Measurements from ENCODE around the gene MAP3K5.

Gene MAP3K5

DNA sequence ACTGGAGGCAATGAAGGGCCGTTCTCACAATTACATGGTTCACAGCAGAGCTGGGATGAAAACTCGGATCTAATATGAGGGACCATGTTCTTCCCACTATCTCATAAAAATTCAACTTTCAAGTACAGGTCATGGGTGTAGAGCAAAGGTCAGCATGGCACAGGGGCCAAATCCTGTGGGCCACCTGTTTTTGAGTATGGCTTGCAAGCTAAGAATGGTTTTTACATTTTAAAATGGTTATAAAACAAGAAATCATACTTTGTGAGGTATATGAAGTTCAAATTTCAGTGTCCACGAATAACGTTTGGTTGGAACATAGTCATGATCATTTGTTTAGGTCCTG, 4.6 kb downstream of the MAP3K5 start:
- TF ChIP-seq, protein P1, sequence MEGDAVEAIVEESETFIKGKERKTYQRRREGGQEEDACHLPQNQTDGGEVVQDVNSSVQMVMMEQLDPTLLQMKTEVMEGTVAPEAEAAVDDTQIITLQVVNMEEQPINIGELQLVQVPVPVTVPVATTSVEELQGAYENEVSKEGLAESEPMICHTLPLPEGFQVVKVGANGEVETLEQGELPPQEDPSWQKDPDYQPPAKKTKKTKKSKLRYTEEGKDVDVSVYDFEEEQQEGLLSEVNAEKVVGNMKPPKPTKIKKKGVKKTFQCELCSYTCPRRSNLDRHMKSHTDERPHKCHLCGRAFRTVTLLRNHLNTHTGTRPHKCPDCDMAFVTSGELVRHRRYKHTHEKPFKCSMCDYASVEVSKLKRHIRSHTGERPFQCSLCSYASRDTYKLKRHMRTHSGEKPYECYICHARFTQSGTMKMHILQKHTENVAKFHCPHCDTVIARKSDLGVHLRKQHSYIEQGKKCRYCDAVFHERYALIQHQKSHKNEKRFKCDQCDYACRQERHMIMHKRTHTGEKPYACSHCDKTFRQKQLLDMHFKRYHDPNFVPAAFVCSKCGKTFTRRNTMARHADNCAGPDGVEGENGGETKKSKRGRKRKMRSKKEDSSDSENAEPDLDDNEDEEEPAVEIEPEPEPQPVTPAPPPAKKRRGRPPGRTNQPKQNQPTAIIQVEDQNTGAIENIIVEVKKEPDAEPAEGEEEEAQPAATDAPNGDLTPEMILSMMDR (IDR thresholded peaks at IDR 0.05; ENCODE audit: extremely low read depth, insufficient read depth, missing control alignments), result no peak
- DNase-seq (ENCODE audit: low spot score), result no peak
- in situ Hi-C loops (cut with MboI; ENCODE audit: low pct_unique_long_range_greater_than_20kb, low sequenced_read_pairs, unreplicated experiment), result no loop called here

DNA sequence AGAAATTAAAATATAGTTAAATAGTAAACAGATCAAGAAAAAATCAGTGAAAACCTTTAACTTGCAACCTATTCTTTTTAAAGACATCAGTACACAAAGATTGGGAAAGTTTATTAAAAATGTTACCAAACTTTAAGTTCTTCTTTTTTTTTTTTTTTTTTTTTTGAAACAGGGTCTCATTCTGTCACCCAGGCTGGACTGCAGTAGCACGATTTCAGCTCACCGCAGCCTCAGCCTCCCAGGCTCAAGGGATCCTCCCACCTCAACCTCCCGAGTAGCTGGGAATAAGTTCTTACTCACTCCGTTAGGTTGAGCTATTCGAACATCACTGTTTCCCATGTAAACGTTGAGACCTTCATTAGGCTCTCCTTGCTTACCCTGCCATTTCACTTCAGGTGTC, 5.6 kb downstream of the MAP3K5 start:
- in situ Hi-C loops (cut with MboI; ENCODE audit: low pct_unique_long_range_greater_than_20kb, low sequenced_read_pairs, unreplicated experiment), result no loop called here
- no peak for DNase-seq (ENCODE audit: low spot score)
- TF ChIP-seq, protein P1 (IDR thresholded peaks at IDR 0.05; ENCODE audit: extremely low read depth, insufficient read depth, missing control alignments), result no peak

DNA sequence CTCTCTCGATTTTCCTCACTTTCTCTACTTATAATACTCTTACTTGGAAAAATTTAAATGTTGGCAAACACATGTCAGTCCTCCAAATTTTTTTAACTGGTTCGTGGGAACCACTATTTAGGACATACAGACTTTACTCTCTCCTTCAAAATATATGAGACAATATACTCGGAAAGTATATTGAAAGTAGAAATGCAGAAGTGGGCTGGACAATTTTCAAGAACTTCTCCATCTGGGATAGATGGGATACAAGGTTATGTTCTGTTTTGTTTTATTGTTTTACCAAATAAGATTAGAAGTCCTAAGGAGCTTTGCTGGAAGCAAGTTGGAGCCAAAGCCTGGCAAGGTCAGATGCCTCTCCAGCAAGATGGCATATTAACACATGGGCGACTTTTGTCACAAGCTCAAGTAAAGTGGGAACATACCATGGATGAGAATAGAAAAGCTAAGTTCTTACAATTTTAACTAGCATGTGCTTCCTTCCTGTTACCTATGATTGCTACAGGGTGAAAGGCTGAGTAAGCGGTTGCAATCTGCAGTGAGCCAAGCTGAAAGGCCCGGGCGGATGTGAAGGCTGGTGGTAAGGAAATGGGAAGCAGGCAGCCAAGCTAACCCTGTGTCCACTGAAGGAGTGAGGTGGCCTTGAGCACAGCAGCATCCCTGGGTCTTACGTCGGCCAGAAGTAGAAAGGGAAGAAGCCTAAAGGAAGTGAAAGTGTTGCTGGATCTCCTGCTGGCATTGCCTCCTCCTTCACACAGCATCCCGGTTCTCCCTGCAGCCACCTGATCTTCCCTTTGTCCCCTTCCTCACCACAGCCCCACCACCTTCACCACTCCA, 7.1 kb downstream of the MAP3K5 start:
- DNase-seq (ENCODE audit: low spot score), result no peak
- in situ Hi-C loops (cut with MboI; ENCODE audit: low pct_unique_long_range_greater_than_20kb, low sequenced_read_pairs, unreplicated experiment), result no loop called here
- TF ChIP-seq, protein P1 (IDR thresholded peaks at IDR 0.05; ENCODE audit: extremely low read depth, insufficient read depth, missing control alignments), result no peak

DNA sequence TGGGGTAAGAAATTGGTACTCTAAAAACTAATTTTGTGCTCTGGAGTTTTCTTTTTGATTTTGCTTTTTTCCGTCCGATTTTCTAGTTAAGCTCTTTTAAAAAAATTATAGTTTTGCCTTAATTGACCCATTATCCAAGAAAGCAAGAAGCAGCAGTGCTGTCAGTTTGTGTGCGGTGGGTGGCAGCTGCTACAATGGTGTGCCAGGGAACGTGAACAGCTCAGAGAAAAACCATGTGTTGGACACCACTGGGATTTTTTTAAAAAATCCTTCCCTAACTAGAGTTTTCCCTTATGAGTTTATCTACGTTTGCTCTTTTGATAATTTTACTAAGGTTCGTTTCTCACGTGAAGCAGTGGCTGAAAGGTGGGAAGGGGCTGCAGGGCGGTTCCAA, 8.0 kb downstream of the MAP3K5 start:
- DNase-seq (ENCODE audit: low spot score), result no peak

DNA sequence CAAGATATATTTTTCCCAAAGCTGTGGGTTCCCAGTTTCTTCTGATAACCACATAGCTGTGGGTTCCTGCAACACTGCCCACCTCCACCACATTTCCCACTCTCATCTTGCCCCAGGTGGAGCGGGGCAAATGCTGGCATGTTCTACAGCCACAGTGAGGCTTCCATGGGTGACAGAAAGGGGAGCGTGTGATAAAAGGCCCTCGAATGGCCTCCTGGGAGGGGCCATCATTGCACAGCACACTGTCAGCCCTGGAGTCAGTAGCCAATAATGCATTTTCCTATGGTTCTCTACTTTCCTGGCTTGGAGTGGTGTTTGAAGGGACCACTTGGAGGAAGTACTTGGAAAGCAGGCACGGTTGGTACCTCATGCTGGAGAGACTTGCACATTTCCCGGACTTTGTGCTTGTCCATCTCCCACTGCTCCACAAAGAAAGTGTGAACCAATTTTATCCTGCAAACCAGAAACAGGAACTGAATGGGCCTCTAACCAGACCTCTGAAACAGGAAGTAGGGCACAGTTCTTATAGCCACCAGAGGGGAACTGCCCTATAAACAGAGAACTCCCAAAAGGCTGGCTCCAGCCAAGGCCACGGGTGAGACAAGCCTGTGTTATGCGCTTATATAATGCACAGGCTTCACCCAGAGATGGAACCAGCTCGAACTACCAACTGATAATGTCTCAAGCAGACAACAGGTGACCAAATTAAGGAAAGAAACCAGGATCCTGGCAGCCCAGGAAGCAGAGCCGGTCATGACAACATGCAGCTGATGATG, 8.6 kb downstream of the MAP3K5 start:
- in situ Hi-C loops (cut with MboI; ENCODE audit: low pct_unique_long_range_greater_than_20kb, low sequenced_read_pairs, unreplicated experiment), result no loop called here
- DNase-seq (ENCODE audit: low spot score), result no peak
- TF ChIP-seq, protein P1 (IDR thresholded peaks at IDR 0.05; ENCODE audit: extremely low read depth, insufficient read depth, missing control alignments), result no peak

More for the DNA sequence above, 8.0 kb downstream of the MAP3K5 start:
- in situ Hi-C loops (cut with MboI; ENCODE audit: low pct_unique_long_range_greater_than_20kb, low sequenced_read_pairs, unreplicated experiment), result no loop called here
- TF ChIP-seq, protein P1 (IDR thresholded peaks at IDR 0.05; ENCODE audit: extremely low read depth, insufficient read depth, missing control alignments), result no peak

DNA sequence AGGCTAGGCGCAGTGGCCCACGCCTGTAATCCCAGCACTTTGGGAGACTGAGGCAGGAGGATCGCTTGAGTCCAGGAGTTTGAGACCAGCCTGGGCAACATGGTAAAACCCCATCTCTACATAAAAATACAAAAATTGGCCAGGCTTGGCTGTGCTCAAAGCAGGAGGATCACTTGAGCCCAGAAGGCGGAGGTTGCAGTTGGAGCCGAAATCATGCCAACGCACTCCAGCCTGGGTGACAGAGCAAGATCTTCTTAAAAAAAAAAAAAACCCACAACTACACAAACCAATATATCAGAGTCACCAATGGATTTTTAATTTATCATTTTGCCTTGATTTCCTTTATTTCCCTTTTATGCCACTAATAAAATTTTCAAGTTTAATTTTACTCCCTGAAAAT, 9.3 kb downstream of the MAP3K5 start:
- in situ Hi-C loops (cut with MboI; ENCODE audit: low pct_unique_long_range_greater_than_20kb, low sequenced_read_pairs, unreplicated experiment), result no loop called here
- no peak for DNase-seq (ENCODE audit: low spot score)
- TF ChIP-seq, protein P1 (IDR thresholded peaks at IDR 0.05; ENCODE audit: extremely low read depth, insufficient read depth, missing control alignments), result no peak
